B cell (primary cell): ENCODE results near the gene RAP1A.

Experiments used
- CTCF ChIP-seq: fragments of 200-600 bp; IDR thresholded peaks from one replicate; pipeline ENCODE4 v1.8.0; 2022; ENCODE audit warnings: antibody characterized with exemption, mild to moderate bottlenecking
- EZH2 ChIP-seq: IDR thresholded peaks from 2 replicates; pipeline ENCODE4 v1.6.1; 2012; ENCODE audit warnings: borderline replicate concordance, low read depth, mild to moderate bottlenecking, moderate library complexity, low read length; ENCODE audit not compliant: insufficient read depth, poor library complexity, severe bottlenecking

- TF ChIP-seq CTCF (no peak), EZH2 (no peak)
These were observed at the start of gene RAP1A for GRCh38 chr1:111619635-111620440.
